ENCODE results near the gene PRDM8.

GRCh38 chr4:80225595-80225994 is 28.3 kb downstream of the PRDM8 start:
- TF ChIP-seq ZNF121 (CRISPR knock-in tag; IDR thresholded peaks at IDR 0.05): no peak
- TF ChIP-seq CTCF (IDR thresholded peaks at IDR 0.05): no peak
